ENCODE results near the gene PCARE.

Gene PCARE

GRCh38 chr2:29071032-29071975, 3.0 kb downstream of the PCARE start:
- no peak overlapping the region for H3K4me3 ChIP-seq (replicated peaks; ENCODE audit: low read depth, low read length)
- no peak for TF ChIP-seq CTCF (IDR thresholded peaks at IDR 0.05; ENCODE audit: low read depth, low read length, missing control alignments)
- DNase-seq (ENCODE audit: extremely low read depth, low read depth), result no peak

DNA sequence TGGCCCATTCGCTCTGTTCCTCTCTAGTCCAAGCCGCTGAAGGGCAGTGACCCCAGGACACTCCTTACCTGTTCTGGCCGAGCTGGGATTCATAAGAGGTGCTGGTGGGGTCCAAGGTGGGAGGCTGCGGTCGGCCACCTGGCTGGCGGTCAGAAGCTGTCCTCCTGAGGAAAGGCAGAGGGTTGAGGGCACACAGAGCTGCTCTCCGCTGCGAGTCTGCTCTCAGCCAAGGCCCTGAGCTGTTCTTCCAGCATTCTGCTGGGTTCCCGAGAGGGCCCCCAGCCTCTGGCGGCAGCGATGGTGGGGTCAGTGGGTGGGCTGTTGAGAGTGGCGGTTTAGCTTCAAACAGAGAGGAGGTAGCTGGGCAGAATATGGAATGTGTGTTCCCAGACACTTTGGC, 3.8 kb downstream of the PCARE start:
- no peak for TF ChIP-seq CTCF (IDR thresholded peaks at IDR 0.05; ENCODE audit: low read depth, low read length, missing control alignments)
- DNase-seq (ENCODE audit: extremely low read depth, low read depth), result no peak
- no peak overlapping the region for H3K4me3 ChIP-seq (replicated peaks; ENCODE audit: low read depth, low read length)

DNA sequence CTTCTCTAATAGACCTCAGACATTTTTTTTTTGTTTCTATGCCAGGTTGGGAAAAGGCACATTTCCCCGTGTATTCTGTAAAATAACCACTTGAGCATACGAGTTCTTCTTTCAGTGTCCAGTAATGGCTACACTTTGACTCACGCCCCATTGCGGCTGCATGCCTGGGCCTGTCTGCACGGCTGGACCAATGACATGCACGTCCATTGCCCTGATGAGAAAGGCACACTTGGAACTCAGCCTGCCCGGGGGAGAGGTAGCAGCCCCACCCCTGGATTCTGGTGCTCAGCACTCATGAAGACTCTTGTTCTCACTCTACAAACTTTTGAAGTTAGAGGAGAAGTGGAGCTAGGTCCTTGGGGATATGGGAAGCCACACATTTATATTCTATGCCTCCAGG, 5.8 kb downstream of the PCARE start:
- no peak for DNase-seq (ENCODE audit: extremely low read depth, low read depth)
- H3K4me3 ChIP-seq (replicated peaks; ENCODE audit: low read depth, low read length), result no peak overlapping the region
- no peak for TF ChIP-seq CTCF (IDR thresholded peaks at IDR 0.05; ENCODE audit: low read depth, low read length, missing control alignments)

DNA sequence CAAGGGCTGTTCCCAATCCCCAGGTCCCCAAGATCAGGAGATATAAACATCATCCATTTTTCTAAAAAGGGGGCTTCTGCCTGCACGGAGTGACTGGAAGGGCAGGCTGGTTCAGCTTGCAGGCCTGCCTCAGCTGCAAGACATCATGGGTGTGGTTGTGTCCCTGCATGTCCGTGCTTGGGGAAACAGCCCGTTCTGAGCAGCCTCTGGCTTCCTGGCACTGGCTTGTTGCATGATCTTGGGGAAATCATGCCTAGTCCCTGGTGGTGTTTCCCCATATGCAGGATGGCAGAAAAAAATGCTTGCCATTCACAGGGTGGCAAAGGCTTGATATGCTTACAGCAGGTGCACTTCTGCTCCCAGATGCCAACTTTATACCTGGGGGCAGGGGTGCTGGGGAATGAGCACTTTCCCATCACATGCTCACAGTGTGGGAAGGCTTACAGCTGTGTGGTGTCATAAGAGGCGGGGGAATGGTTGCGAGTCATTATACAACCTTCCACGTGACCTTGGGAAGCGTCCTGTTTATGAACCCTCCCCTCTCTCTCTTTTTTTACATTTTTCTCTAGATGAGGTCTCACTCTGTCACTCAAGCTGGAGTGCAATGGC, 7.2 kb downstream of the PCARE start:
- TF ChIP-seq CTCF (IDR thresholded peaks at IDR 0.05; ENCODE audit: low read depth, low read length, missing control alignments), result no peak
- DNase-seq (ENCODE audit: extremely low read depth, low read depth), result no peak
- H3K4me3 ChIP-seq (replicated peaks; ENCODE audit: low read depth, low read length), result no peak overlapping the region

DNA sequence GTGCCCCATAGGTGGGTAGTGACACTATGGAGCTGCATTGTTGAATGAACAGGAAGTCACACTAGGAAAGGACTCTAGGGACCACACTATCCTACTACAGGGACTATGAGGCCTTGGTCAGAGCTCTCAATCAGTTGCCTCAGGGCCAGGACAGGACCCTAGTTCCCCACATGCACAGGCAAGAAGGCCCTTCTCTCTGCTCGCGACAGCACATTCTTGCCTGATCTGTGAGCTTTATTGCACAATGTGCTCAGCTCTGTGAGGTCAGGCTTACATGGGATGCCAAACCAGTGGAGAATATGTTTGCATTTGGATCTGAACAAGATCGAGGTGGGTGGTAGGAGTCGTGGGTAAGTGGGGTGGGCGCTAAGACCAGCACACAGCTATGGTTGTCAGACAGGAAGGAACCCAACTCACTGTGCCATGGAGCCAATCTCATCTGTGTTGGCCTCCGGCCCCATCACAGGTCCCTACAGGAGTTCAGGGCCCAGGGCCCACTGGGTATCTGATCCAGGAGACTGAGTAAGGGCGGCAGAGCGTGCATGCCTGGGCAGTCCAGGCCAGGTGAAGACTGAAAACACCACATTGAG, 8.0 kb downstream of the PCARE start:
- no peak for DNase-seq (ENCODE audit: extremely low read depth, low read depth)
- H3K4me3 ChIP-seq (replicated peaks; ENCODE audit: low read depth, low read length), result no peak overlapping the region
- TF ChIP-seq CTCF (IDR thresholded peaks at IDR 0.05; ENCODE audit: low read depth, low read length, missing control alignments), result no peak

DNA sequence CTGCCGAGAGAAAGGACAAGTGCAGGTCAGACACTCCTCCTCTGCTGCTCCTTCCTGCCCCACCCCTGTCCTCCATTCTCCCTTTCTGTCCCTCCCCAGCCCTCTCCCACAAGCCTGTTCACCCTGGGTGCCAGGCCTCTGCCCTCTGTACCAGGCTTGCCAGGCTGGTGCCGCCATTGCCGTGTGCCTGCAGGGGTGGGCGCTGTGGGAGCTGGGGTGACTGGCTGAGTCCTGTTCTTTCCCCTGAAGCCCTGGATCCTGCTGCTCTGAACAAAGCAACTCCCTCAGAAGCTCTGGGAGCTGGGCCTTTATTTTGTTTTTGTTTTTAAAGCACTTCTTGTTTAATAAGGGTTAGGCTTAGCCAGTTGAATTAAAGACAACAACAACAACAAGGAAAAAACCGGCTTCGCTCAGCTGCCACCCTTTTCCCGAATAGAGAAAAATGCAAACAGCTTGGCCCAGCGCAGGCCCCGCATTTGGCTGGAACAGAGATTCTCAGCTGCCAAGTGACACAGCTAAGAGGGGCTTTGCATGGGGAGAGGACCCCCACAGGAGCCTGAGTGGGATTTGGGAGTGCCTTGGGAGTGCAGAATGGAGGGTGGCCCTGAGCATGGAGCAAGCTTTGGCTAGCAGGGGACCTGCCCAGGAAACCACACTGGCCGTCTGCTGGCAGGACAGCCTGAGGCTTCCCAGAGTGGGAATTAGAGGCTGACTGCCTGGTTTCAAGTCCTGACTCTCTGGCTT, 9.1 kb downstream of the PCARE start:
- no peak overlapping the region for H3K4me3 ChIP-seq (replicated peaks; ENCODE audit: low read depth, low read length)
- DNase-seq (ENCODE audit: extremely low read depth, low read depth), result no peak
- TF ChIP-seq CTCF (IDR thresholded peaks at IDR 0.05; ENCODE audit: low read depth, low read length, missing control alignments), result no peak
